Prostate gland (tissue), 2 donors: ENCODE measurements around the gene TBX4. TPM values are rescaled to one million over a fixed set of nuclear protein-coding genes. Genes with fewer than 3 reads are reported as not detected.

Source experiments
- DNase-seq: peaks from one replicate; pipeline ENCODE4 v3.0.0-alpha.2; 2019; ENCODE audit warnings: low spot score
- H3K27ac ChIP-seq, 2 donors: fragments of 200-600 bp; sonication (generic); 2 replicates each; pipeline ENCODE4 v1.5.1; 2017 to 2019
- H3K27me3 ChIP-seq: fragments of 200-600 bp; sonication (generic); replicated peaks from 2 replicates; pipeline ENCODE4 v1.5.1; 2019; ENCODE audit not compliant: insufficient read depth
- H3K36me3 ChIP-seq, 2 donors: fragments of 200-600 bp; sonication (generic); 1 replicate in 1 of 2; 2 replicates in 1 of 2; pipeline versions ENCODE4 v1.5.1 to v1.8.1; 2017 to 2019
- H3K4me1 ChIP-seq: fragments of 200-600 bp; sonication (generic); replicated peaks from 2 replicates; pipeline ENCODE4 v1.5.1; 2019
- H3K4me3 ChIP-seq, 2 donors: fragments of 200-600 bp; sonication (generic); 2 replicates each; pipeline ENCODE4 v1.5.1; 2017 to 2019
- H3K9me3 ChIP-seq: fragments of 200-600 bp; sonication (generic); 2 replicates; pipeline ENCODE4 v1.5.1; 2017
- POLR2A ChIP-seq: fragments of 450-650 bp; IDR thresholded peaks from one replicate; pipeline ENCODE4 v1.6.1; 2016; ENCODE audit warnings: antibody characterized with exemption, mild to moderate bottlenecking
- POLR2AphosphoS5 ChIP-seq: sonication (generic); formaldehyde crosslinking; IDR thresholded peaks from one replicate; pipeline ENCODE4 v1.6.1; 2017; ENCODE audit warnings: antibody characterized with exemption
- WGBS: methylation state at CpG from one replicate; pipeline ENCODE4 v1.1.5; 2018; 5-methylcytosine and 5-hydroxymethylcytosine counted together
- intact Hi-C: fragments of 100-400 bp; cut with DNase I; formaldehyde crosslinking; loops from one replicate; pipeline ENCODE4 v1.14.2; 2022
- total RNA-seq, 2 donors: library from RNA; depleted of rRNA; stranded (reverse); fragments of >200 nt; gene quantifications; one replicate each; pipeline ENCODE4 v1.1.0, GENCODE V29; 2016
- TF ChIP-seq, protein P1 (sequence below), 4 experiments: fragments of 200-600 bp in 2 of 4; fragments of 450-650 bp in 2 of 4; sonication (generic) in 2 of 4; IDR thresholded peaks; 1 replicate in 3 of 4; 2 replicates in 1 of 4; pipeline ENCODE4 v1.5.1; 2016 to 2019; ENCODE audit warnings: antibody characterized with exemption in 4 of 4, mild to moderate bottlenecking in 2 of 4, moderate library complexity in 2 of 4

Gene TBX4
- total RNA-seq, 2 donors from 2014 or later: 3.5 to 5.0 TPM

DNA sequence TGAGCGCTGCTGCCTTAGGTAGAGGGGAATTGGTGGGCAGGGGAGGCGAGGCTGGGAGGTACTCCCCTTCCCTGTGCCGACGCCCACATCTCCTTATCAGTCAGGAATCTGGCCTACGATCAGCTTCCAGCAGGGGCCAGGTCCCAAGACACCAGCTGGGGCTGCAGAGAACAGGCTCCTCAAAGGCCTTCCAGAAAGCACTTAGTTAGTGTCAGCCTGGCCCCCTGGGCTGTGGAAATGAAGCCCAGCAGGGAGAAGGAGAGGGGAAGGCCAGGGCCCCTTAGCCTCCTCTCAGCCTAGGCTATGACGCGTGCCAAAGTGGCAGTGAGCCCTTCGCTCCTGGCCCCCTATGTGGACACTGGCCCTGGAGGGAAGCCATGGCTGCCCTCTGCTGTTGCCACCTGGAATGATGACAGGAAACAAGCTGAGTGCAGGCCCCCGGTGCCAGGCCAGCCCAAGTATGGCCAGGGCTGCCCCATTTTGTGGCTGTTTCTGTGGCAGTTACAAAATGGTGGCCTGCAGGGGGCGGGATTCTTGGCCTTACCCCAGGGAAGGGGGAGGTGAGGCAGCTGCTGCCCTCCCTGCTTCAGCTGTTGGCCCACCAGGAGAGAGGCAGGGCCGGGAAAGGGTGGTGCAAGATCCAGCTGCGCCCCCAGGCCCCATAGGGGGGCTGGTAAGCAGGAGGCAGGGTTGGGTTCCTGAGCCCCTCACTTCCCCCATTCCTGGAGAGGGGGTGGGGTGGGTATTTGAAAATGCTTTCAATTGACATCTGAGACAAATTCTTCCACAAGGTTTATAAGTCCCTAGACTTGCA lies 11.3 kb downstream of the TBX4 start:
- H3K9me3 ChIP-seq: no peaks in the 10 kb centered on the region
- peaks cover 5% of the 10 kb centered on the region for H3K27me3 ChIP-seq
- no peak overlapping the region for H3K4me3 ChIP-seq
- TF ChIP-seq POLR2A (no peak), POLR2AphosphoS5 (no peak)
- TF ChIP-seq, protein P1, sequence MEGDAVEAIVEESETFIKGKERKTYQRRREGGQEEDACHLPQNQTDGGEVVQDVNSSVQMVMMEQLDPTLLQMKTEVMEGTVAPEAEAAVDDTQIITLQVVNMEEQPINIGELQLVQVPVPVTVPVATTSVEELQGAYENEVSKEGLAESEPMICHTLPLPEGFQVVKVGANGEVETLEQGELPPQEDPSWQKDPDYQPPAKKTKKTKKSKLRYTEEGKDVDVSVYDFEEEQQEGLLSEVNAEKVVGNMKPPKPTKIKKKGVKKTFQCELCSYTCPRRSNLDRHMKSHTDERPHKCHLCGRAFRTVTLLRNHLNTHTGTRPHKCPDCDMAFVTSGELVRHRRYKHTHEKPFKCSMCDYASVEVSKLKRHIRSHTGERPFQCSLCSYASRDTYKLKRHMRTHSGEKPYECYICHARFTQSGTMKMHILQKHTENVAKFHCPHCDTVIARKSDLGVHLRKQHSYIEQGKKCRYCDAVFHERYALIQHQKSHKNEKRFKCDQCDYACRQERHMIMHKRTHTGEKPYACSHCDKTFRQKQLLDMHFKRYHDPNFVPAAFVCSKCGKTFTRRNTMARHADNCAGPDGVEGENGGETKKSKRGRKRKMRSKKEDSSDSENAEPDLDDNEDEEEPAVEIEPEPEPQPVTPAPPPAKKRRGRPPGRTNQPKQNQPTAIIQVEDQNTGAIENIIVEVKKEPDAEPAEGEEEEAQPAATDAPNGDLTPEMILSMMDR (IDR thresholded peaks at IDR 0.05): no peak
- DNase-seq: no peak
- intact Hi-C loops: no loop called here
- 76% methylated on average over 12 of the region's 12 CpGs for WGBS
- H3K36me3 ChIP-seq: no peaks in the 10 kb centered on the region
- no peaks in the 10 kb centered on the region for H3K4me1 ChIP-seq
- H3K27ac ChIP-seq: no peak overlapping the region

- H3K27ac ChIP-seq: no peak overlapping the region
- 94% methylated on average over 21 of the region's 21 CpGs for WGBS
Measured at GRCh38 chr17:61464130-61464842, 12.1 kb downstream of the TBX4 start.

DNA sequence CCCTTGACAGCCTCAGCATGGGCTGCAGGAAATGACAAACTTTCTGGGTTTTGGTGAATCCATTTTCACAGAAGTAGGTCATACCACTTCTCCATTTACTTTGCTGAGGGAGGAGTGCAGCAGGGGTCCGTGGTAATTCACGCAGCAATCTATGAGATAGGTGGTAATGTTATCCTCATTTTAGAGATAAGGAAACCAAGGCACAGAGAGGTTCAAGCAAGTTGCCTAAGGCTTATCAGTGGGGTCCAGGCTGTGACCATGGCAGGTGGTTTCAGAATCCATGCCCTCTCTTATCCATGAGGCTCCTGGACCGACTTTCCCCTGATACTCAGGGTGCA lies 12.6 kb downstream of the TBX4 start:
- H3K27me3 ChIP-seq: peaks cover 2% of the 10 kb centered on the region
- DNase-seq: no peak
- no peak overlapping the region for H3K27ac ChIP-seq
- TF ChIP-seq, protein P1 (IDR thresholded peaks at IDR 0.05): no peak
- TF ChIP-seq POLR2AphosphoS5 (no peak), POLR2A (no peak)
- WGBS: 80% methylated on average over 3 of the region's 3 CpGs
- no peaks in the 10 kb centered on the region for H3K36me3 ChIP-seq
- H3K4me1 ChIP-seq: no peaks in the 10 kb centered on the region
- H3K9me3 ChIP-seq: no peaks in the 10 kb centered on the region
- intact Hi-C loops: no loop called here
- H3K4me3 ChIP-seq: no peak overlapping the region

More at GRCh38 chr17:61464130-61464842, 12.1 kb downstream of the TBX4 start:
- H3K4me1 ChIP-seq: no peaks in the 10 kb centered on the region
- intact Hi-C loops: no loop called here
- H3K4me3 ChIP-seq: no peak overlapping the region
- TF ChIP-seq POLR2A (no peak), POLR2AphosphoS5 (no peak)
- TF ChIP-seq, protein P1 (IDR thresholded peaks at IDR 0.05): no peak
- peaks cover 3% of the 10 kb centered on the region for H3K27me3 ChIP-seq
- no peaks in the 10 kb centered on the region for H3K9me3 ChIP-seq
- H3K36me3 ChIP-seq: no peaks in the 10 kb centered on the region
- no peak for DNase-seq

DNA sequence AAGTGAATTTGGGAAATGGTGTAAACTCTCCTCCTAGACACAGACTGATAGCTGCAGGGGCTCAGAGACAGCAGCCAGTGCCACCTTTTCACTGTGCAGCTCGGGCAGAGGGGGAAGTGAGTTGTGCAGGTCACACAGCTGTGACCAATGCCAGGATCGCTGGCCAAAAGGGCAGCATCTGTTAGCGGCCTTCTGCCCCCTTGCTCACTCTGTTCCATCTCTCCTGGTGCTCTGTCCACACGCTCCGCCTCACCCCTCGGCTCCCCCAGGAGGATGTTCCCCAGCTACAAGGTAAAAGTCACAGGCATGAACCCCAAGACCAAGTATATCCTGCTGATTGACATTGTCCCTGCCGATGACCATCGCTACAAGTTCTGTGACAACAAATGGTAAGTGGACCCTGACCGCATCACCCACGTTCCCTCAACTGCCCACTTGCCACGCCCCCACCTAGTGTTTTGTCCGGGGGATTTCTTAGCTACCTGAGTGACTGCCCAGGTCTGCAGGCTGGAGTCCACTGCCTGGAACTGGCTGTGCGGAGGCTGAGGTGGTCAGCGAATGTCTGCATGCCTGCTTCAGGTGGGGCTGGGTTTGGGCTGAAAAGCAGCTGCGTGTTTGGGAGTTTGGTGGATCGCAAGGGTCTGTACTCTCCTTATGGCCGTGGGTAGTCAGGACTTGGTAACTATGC lies 13.5 kb downstream of the TBX4 start:
- no peaks in the 10 kb centered on the region for H3K36me3 ChIP-seq
- intact Hi-C loops: no loop called here
- no peak for DNase-seq
- H3K9me3 ChIP-seq: no peaks in the 10 kb centered on the region
- 81% methylated on average over 17 of the region's 17 CpGs for WGBS
- no peak overlapping the region for H3K27ac ChIP-seq
- no peaks in the 10 kb centered on the region for H3K4me1 ChIP-seq
- peaks cover 2% of the 10 kb centered on the region for H3K27me3 ChIP-seq
- TF ChIP-seq POLR2A (no peak), POLR2AphosphoS5 (no peak)
- TF ChIP-seq, protein P1 (IDR thresholded peaks at IDR 0.05): no peak
- no peak overlapping the region for H3K4me3 ChIP-seq
